ENCODE data around the gene DACH1. TPM values are rescaled to one million over a fixed set of nuclear protein-coding genes. Genes with fewer than 3 reads are reported as not detected.

DACH1 gene
- total and polyA plus RNA-seq, 2 of the 13 experiments (the other 11 are each of a cell fraction or from before 2014, with no cell fraction given): not detected

DNA sequence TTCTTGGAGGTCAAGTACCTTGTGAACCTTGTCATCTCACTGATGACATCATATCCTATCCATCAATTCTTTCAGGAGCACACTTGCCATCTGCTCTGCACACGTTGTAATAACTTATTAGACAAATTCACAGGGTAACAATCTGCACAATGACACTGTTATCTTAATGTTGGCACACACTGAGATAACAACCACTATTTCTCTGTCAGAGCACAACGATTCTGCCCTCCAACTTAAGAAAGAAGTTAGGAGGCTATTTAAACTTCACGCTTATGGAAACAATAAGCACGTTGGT lies 351.3 kb downstream of the DACH1 start:
- H3K27me3 ChIP-seq (ENCODE audit: control insufficient read depth in 1 of 2, insufficient read depth in 2 of 2, low read length in 2 of 2): no peaks in the 10 kb centered on the region
- BruUV-seq (replicated peaks): no TSS peak

GRCh38 chr13:71514900-71515743 lies 351.9 kb downstream of the DACH1 start:
- WGBS (ENCODE audit: low lambda C conversion rate): under 1% methylated on average over 3 of the region's 3 CpGs
- ATAC-seq: no peak
- no peaks in the 10 kb centered on the region for H3K36me3 ChIP-seq (replicated peaks in 1 of 2; ENCODE audit: control insufficient read depth in 1 of 2, insufficient read depth in 2 of 2, low read length in 2 of 2)
- in situ Hi-C loops (cut with HindIII; ENCODE audit: extremely low pct_ligation_motif_present, low pct_unique_long_range_greater_than_20kb) (no loop called here), intact Hi-C loops (cut with micrococcal nuclease; ENCODE audit: unreplicated experiment) (no loop called here)
- H4K20me1 ChIP-seq (ENCODE audit: insufficient read depth, low read length): no peaks in the 10 kb centered on the region
- no peak overlapping the region for H2AFZ ChIP-seq (ENCODE audit: low read length)
- H3K4me1 ChIP-seq (ENCODE audit: insufficient read depth, low read length): no peaks in the 10 kb centered on the region
- POLR2A ChIA-PET: no interaction called here
- no peaks in the 10 kb centered on the region for H3K27me3 ChIP-seq (ENCODE audit: control insufficient read depth in 1 of 2, insufficient read depth in 2 of 2, low read length in 2 of 2)
- no peak overlapping the region for H3K4me3 ChIP-seq (replicated peaks in 1 of 3; ENCODE audit: insufficient read depth in 1 of 3, low read depth in 2 of 3, low read length in 3 of 3)
- TF ChIP-seq MAFK (conservative IDR thresholded peaks at IDR 0.05 in 1 of 2, IDR thresholded peaks at IDR 0.05 in 1 of 2; ENCODE audit: low read length in 2 of 2): peak; percentile 70 to 87
- peak; percentile 80 for TF ChIP-seq MAFF (IDR thresholded peaks at IDR 0.05; ENCODE audit: low read depth, low read length)
- no peak for TF ChIP-seq FOXA3 (CRISPR knock-in tag; IDR thresholded peaks at IDR 0.05)
- no peak overlapping the region for H3K27ac ChIP-seq (ENCODE audit: extremely low read length, insufficient read depth, low read length)
- H3K9ac ChIP-seq (ENCODE audit: insufficient read depth, low read depth, low read length): no peak overlapping the region
- no peak overlapping the region for H3K4me2 ChIP-seq (ENCODE audit: low read depth, low read length)
- DNase-seq (ENCODE audit: low spot score): no peak
- FAIRE-seq: no peak
- no TSS peak for BruUV-seq (replicated peaks)
- no peaks in the 10 kb centered on the region for H3K79me2 ChIP-seq (ENCODE audit: insufficient read depth, low read length)
- H3K9me3 ChIP-seq (ENCODE audit: low read length): no peaks in the 10 kb centered on the region
- CTCF ChIA-PET (ENCODE audit: low intra/inter-chr PET ratio, low total read pairs): no interaction called here

More for the DNA sequence above, 351.3 kb downstream of the DACH1 start:
- no peaks in the 10 kb centered on the region for H3K79me2 ChIP-seq (ENCODE audit: insufficient read depth, low read length)
- no peak for DNase-seq (ENCODE audit: low spot score)
- H2AFZ ChIP-seq (ENCODE audit: low read length): no peak overlapping the region
- H3K4me2 ChIP-seq (ENCODE audit: low read depth, low read length): no peak overlapping the region
- H3K27ac ChIP-seq (ENCODE audit: extremely low read length, insufficient read depth, low read length): no peak overlapping the region
- H3K36me3 ChIP-seq (replicated peaks in 1 of 2; ENCODE audit: control insufficient read depth in 1 of 2, insufficient read depth in 2 of 2, low read length in 2 of 2): no peaks in the 10 kb centered on the region
- H3K9me3 ChIP-seq (ENCODE audit: low read length): no peaks in the 10 kb centered on the region
- CTCF ChIA-PET (ENCODE audit: low intra/inter-chr PET ratio, low total read pairs): no interaction called here
- ATAC-seq: no peak
- H3K4me1 ChIP-seq (ENCODE audit: insufficient read depth, low read length): no peaks in the 10 kb centered on the region
- POLR2A ChIA-PET: no interaction called here
- in situ Hi-C loops (cut with HindIII; ENCODE audit: extremely low pct_ligation_motif_present, low pct_unique_long_range_greater_than_20kb) (no loop called here), intact Hi-C loops (cut with micrococcal nuclease; ENCODE audit: unreplicated experiment) (no loop called here)
- H4K20me1 ChIP-seq (ENCODE audit: insufficient read depth, low read length): no peaks in the 10 kb centered on the region
- no peak overlapping the region for H3K9ac ChIP-seq (ENCODE audit: insufficient read depth, low read depth, low read length)
- no peak for TF ChIP-seq RARG (CRISPR knock-in tag; IDR thresholded peaks at IDR 0.05; ENCODE audit: low read depth)
- peak; percentile 71; the same call in 1 of the 2 replicates for TF ChIP-seq ATF7 (IDR thresholded peaks at IDR 0.05)
- TF ChIP-seq ATF7 (CRISPR knock-in tag; IDR thresholded peaks at IDR 0.05): no peak
- TF ChIP-seq, protein P1, sequence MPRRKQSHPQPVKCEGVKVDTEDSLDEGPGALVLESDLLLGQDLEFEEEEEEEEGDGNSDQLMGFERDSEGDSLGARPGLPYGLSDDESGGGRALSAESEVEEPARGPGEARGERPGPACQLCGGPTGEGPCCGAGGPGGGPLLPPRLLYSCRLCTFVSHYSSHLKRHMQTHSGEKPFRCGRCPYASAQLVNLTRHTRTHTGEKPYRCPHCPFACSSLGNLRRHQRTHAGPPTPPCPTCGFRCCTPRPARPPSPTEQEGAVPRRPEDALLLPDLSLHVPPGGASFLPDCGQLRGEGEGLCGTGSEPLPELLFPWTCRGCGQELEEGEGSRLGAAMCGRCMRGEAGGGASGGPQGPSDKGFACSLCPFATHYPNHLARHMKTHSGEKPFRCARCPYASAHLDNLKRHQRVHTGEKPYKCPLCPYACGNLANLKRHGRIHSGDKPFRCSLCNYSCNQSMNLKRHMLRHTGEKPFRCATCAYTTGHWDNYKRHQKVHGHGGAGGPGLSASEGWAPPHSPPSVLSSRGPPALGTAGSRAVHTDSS (CRISPR knock-in tag; conservative IDR thresholded peaks at IDR 0.05): no peak
- TF ChIP-seq CREB1 (IDR thresholded peaks at IDR 0.05): peak; percentile 55
- TF ChIP-seq CREB1 (CRISPR knock-in tag; IDR thresholded peaks at IDR 0.05): no peak
- FAIRE-seq: no peak
- no peak overlapping the region for H3K4me3 ChIP-seq (replicated peaks in 1 of 3; ENCODE audit: insufficient read depth in 1 of 3, low read depth in 2 of 3, low read length in 3 of 3)
- 2% methylated on average over 4 of the region's 4 CpGs for WGBS (ENCODE audit: low lambda C conversion rate)

Data from HepG2 (cell line).